ENCODE measurements around the gene WASHC2A.
"Not testable (repeated sequence)": the region's sequence is repeated elsewhere in the genome, so short reads cannot be mapped to it uniquely, and the experiment has no call there.

DNA sequence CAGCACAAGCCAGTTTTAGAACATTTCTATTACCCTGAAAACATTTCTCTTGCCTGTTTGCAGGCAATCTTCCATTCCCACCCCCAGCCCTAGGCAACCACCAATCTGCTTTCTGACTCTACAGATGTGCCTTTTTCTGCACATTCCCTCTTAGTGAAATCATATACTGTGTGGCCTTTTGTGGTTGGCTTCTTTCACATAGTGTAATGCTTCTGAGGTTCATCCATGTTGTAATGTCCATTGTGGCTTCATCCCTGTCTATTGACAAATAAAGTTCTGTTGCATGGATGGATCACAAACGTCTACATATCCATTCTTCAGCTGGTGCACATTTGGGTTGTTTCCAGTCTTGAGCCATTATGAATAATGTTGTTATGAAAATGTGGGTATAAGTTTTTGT lies 77.8 kb downstream of the WASHC2A start:
- not testable (repeated sequence) for TF ChIP-seq CTCF, POLR2A (IDR thresholded peaks at IDR 0.05)
